ENCODE measurements around the gene ZRANB2.

DNA sequence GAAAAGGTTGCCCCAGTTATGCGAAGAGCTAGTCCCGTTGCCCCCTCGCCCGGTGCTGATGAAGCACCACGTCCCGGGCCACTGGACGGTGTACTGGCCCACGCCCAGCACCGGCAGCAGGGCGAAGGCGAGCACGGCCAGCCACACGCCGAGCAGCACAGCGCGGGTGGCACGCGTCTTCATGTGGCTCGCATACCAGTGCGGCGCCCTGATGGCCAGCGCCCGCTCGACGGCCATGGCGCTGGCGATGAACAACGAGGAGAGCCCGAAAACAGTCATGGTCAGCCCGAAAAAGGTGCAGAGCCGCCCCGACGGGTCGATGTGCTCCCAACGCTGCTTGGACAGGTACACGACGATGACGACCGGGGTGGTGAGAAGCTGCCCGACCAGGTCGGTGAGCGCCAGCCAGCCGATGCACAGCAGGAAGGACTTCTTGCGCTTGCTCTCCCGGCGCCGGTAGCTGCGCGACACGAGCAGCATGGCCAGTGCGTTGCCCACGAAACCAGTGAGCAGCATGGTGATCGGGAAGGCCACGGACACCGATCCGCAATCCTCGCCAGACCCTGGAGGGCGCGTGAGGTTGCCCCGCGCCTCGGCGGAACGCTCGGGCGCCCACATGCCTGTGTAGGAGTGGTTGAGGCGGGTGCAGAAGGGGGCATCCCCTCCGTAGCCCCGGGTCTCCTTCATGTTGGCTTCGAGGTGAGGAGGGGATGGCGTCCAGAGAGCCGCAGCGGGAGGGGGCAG is 33.8 kb downstream of the ZRANB2 start:
- TF ChIP-seq, protein P1, sequence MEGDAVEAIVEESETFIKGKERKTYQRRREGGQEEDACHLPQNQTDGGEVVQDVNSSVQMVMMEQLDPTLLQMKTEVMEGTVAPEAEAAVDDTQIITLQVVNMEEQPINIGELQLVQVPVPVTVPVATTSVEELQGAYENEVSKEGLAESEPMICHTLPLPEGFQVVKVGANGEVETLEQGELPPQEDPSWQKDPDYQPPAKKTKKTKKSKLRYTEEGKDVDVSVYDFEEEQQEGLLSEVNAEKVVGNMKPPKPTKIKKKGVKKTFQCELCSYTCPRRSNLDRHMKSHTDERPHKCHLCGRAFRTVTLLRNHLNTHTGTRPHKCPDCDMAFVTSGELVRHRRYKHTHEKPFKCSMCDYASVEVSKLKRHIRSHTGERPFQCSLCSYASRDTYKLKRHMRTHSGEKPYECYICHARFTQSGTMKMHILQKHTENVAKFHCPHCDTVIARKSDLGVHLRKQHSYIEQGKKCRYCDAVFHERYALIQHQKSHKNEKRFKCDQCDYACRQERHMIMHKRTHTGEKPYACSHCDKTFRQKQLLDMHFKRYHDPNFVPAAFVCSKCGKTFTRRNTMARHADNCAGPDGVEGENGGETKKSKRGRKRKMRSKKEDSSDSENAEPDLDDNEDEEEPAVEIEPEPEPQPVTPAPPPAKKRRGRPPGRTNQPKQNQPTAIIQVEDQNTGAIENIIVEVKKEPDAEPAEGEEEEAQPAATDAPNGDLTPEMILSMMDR (IDR thresholded peaks at IDR 0.05), result no peak
- peak; percentile 35 for TF ChIP-seq EZH2 (IDR thresholded peaks at IDR 0.05; ENCODE audit: borderline replicate concordance, insufficient read depth, low read depth, low read length, poor library complexity, severe bottlenecking)

Measured in B cell (primary cell).